HepG2 (cell line): ENCODE measurements around the gene TRAPPC1. TPM values are rescaled to one million over a fixed set of nuclear protein-coding genes. Genes with fewer than 3 reads are reported as not detected.

Source experiments
- ATAC-seq: fragments of 200-7000 bp; cut with Tn5 transposase; 3 replicates; pipeline ENCODE4 v1.9.1; 2020; ENCODE audit warnings: mild to moderate bottlenecking, moderate library complexity
- BruUV-seq: library from RNA; stranded (reverse); fragments of 400-500 nt; replicated peaks from 2 replicates; lab custom pipeline; 2021; lab: Mats Ljungman, UMichigan
- CTCF ChIA-PET: fragments of 300-600 bp; formaldehyde crosslinking; extraction: SDS; loops from one replicate; lab custom pipeline; 2021; ENCODE audit warnings: low total read pairs, inconsistent platforms, low intra/inter-chr PET ratio; lab: Yijun Ruan, JAX
- POLR2A ChIA-PET: fragments of 350-600 bp; sonication (Branson Sonifier 250); formaldehyde crosslinking; loops from one replicate; lab custom pipeline; 2020; ENCODE audit warnings: antibody characterized with exemption, inconsistent platforms; lab: Yijun Ruan, JAX
- DNase-seq: peaks from one replicate; pipeline ENCODE4 v3.0.0-alpha.2; 2015; ENCODE audit warnings: low spot score
- FAIRE-seq: peaks from 3 replicates; lab custom pipeline; 2011; peaks lifted over from hg19 to GRCh38; lab: Jason Lieb, UNC
- H2AFZ ChIP-seq: one replicate; pipeline ENCODE4 v1.6.1; 2011; ENCODE audit warnings: low read length, inconsistent platforms
- H3K27ac ChIP-seq: fragments of 300-600 bp; 3 replicates; pipeline ENCODE4 v1.8.0; 2011; ENCODE audit warnings: mixed run types, mild to moderate bottlenecking, mixed read lengths, low read length, inconsistent platforms; ENCODE audit not compliant: insufficient read depth; ENCODE audit errors: extremely low read length
- H3K27me3 ChIP-seq, 2 experiments: fragments of 200-600 bp in 1 of 2; 2 replicates in 1 of 2; 3 replicates in 1 of 2; pipeline versions ENCODE4 v1.6.0 to v1.8.0; 2011; ENCODE audit warnings: low read length in 2 of 2, mild to moderate bottlenecking in 2 of 2, moderate library complexity in 2 of 2, inconsistent platforms in 1 of 2; ENCODE audit not compliant: insufficient read depth in 2 of 2, control insufficient read depth in 1 of 2
- H3K36me3 ChIP-seq, 2 experiments: fragments of 200-600 bp in 1 of 2; replicated peaks in 1 of 2; 2 replicates in 1 of 2; 3 replicates in 1 of 2; pipeline versions ENCODE4 v1.5.1 to v1.8.0; 2011; ENCODE audit warnings: low read length in 2 of 2, inconsistent platforms in 1 of 2; ENCODE audit not compliant: insufficient read depth in 2 of 2, control insufficient read depth in 1 of 2
- H3K4me1 ChIP-seq: 2 replicates; pipeline ENCODE4 v1.5.1; 2012; ENCODE audit warnings: low read length, inconsistent platforms; ENCODE audit not compliant: insufficient read depth
- H3K4me2 ChIP-seq: 2 replicates; pipeline ENCODE4 v1.6.0; 2011; ENCODE audit warnings: low read depth, low read length, inconsistent platforms
- H3K4me3 ChIP-seq, 3 experiments: fragments of 200-600 bp in 1 of 3; sonication (generic), shearing (Covaris generic) in 1 of 3; replicated peaks in 1 of 3; 2 replicates each; pipeline ENCODE4 v1.5.1; 2011 to 2016; ENCODE audit warnings: low read length in 3 of 3, inconsistent platforms in 2 of 3, low read depth in 2 of 3, mild to moderate bottlenecking in 2 of 3, control low read depth in 1 of 3, mixed read lengths in 1 of 3; ENCODE audit not compliant: insufficient read depth in 1 of 3
- H3K79me2 ChIP-seq: one replicate; pipeline ENCODE4 v1.6.1; 2011; ENCODE audit warnings: low read length, inconsistent platforms; ENCODE audit not compliant: insufficient read depth
- H3K9ac ChIP-seq: 2 replicates; pipeline ENCODE4 v1.6.0; 2011; ENCODE audit warnings: mild to moderate bottlenecking, low read depth, low read length, inconsistent platforms; ENCODE audit not compliant: insufficient read depth
- H3K9me3 ChIP-seq: 2 replicates; pipeline ENCODE4 v1.5.1; 2012; ENCODE audit warnings: mild to moderate bottlenecking, low read length
- H4K20me1 ChIP-seq: 2 replicates; pipeline ENCODE4 v1.6.0; 2011; ENCODE audit warnings: inconsistent platforms, mild to moderate bottlenecking, low read length, moderate library complexity; ENCODE audit not compliant: insufficient read depth
- HNRNPK ChIP-seq: fragments of 200-400 bp; formaldehyde crosslinking; IDR thresholded peaks from 2 replicates; pipeline ENCODE4 v1.6.1; 2018; ENCODE audit warnings: low read length, low read depth, moderate library complexity, mild to moderate bottlenecking; ENCODE audit not compliant: poor library complexity, severe bottlenecking
- MAZ ChIP-seq, 2 experiments: sonication (generic) in 1 of 2; formaldehyde crosslinking in 1 of 2; IDR thresholded peaks; 2 replicates each; pipeline versions ENCODE4 v1.5.0 to v1.6.1; 2012 to 2020; ENCODE audit warnings: low read depth in 2 of 2, mild to moderate bottlenecking in 2 of 2, borderline replicate concordance in 1 of 2, improper control_type of control experiment in 1 of 2, low read length in 1 of 2, missing genetic modification reagents in 1 of 2, moderate library complexity in 1 of 2
- SOX13 ChIP-seq, 3 experiments: fragments of 450-650 bp in 1 of 3; sonication (generic) in 1 of 3; formaldehyde crosslinking in 1 of 3; IDR thresholded peaks in 2 of 3; conservative IDR thresholded peaks in 1 of 3; 2 replicates each; pipeline versions ENCODE4 v1.5.0 to v1.6.1; 2016 to 2020; ENCODE audit warnings: antibody characterized with exemption in 1 of 3, mild to moderate bottlenecking in 1 of 3, missing compliant biosample characterization in 1 of 3, missing genetic modification reagents in 1 of 3, moderate library complexity in 1 of 3
- TEAD2 ChIP-seq: sonication (generic); formaldehyde crosslinking; IDR thresholded peaks from 2 replicates; pipeline ENCODE4 v1.9.0; 2021; ENCODE audit warnings: missing genetic modification reagents
- ZBTB42 ChIP-seq: sonication (generic); formaldehyde crosslinking; IDR thresholded peaks from 2 replicates; pipeline ENCODE4 v1.5.0; 2020; ENCODE audit warnings: mild to moderate bottlenecking, missing genetic modification reagents
- ZFP36L2 ChIP-seq: sonication (generic); formaldehyde crosslinking; IDR thresholded peaks from 2 replicates; pipeline ENCODE4 v1.4.0; 2020; ENCODE audit warnings: missing genetic modification reagents
- ZNF563 ChIP-seq: sonication (generic); formaldehyde crosslinking; IDR thresholded peaks from 2 replicates; pipeline ENCODE4 v1.8.0; 2022; ENCODE audit warnings: mild to moderate bottlenecking, moderate library complexity, missing genetic modification reagents
- ZSCAN25 ChIP-seq: sonication (generic); formaldehyde crosslinking; IDR thresholded peaks from 2 replicates; pipeline ENCODE4 v1.8.0; 2022; ENCODE audit warnings: mild to moderate bottlenecking, missing genetic modification reagents
- WGBS: methylation state at CpG from one replicate; pipeline ENCODE4 v1.1.6; 2017; ENCODE audit warnings: low lambda C conversion rate; 5-methylcytosine and 5-hydroxymethylcytosine counted together
- in situ Hi-C: cut with HindIII; loops from 2 replicates; pipeline ENCODE4 v1.10.0; 2017; ENCODE audit warnings: low pct_unique_long_range_greater_than_20kb; ENCODE audit not compliant: extremely low pct_ligation_motif_present
- intact Hi-C: fragments of 100-400 bp; cut with micrococcal nuclease; formaldehyde crosslinking; loops from one replicate; pipeline ENCODE4 v1.10.0; 2022; ENCODE audit not compliant: unreplicated experiment
- polyA plus RNA-seq, 8 experiments: library from polyadenylated mRNA; depleted of rRNA in 3 of 8; stranded (reverse) in 7 of 8; unstranded in 1 of 8; fragments of >200 nt; fragmentation: Illumina TruSeq in 4 of 8; extraction: Trizol in 4 of 8; gene quantifications; 2 replicates each; pipeline versions ENCODE4 v1.2.1 to v1.2.3, GENCODE V29; 2011 to 2016; ENCODE audit warnings: low read depth in 4 of 8, missing spikeins in 1 of 8, mixed read lengths in 1 of 8; ENCODE audit not compliant: insufficient read depth in 1 of 8
- total RNA-seq, 5 experiments: library from RNA; depleted of rRNA; stranded (reverse); fragments of >200 nt; fragmentation: Illumina TruSeq; extraction: Trizol; gene quantifications; 2 replicates each; pipeline ENCODE4 v1.2.3, GENCODE V29; 2016; ENCODE audit warnings: low read depth in 1 of 5
- TF ChIP-seq, protein P1 (sequence below): IDR thresholded peaks from 2 replicates; pipeline ENCODE4 v1.6.1; 2018; ENCODE audit warnings: missing genetic modification reagents, mild to moderate bottlenecking, missing compliant biosample characterization
- TF ChIP-seq, protein P2 (sequence below): sonication (generic); formaldehyde crosslinking; IDR thresholded peaks from 2 replicates; pipeline ENCODE4 v1.5.1; 2020; ENCODE audit warnings: mild to moderate bottlenecking, missing genetic modification reagents, moderate library complexity

The TRAPPC1 gene
- total and polyA plus RNA-seq, 2 of the 13 experiments (the other 11 are each of a cell fraction or from before 2014, with no cell fraction given) = 28.1 to 44.9 TPM

DNA sequence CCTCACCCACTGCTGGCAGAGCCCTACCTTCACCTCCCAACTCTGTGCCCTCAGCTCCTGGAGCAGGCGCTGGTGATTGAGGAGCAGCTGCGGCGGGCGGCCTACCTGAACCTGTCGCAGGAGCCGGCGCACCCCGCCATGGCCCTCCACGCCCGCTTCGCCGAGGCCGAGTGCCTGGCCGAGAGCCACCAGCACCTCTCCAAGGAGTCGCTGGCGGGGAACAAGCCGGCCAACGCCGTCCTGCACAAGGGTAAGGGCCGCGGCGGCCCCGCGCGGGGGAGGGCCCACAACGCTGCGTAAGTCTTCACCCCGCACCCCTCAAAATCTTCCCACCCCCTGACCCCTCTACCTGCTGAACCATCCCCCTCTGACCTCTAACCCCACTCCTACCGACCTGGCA is 22.7 kb downstream of the TRAPPC1 start:
- intact Hi-C loops = no loop called here
- Histone ChIP-seq H3K27ac (no peak overlapping the region), H3K36me3 (no peaks in the 10 kb centered on the region; a peak in 1 of 5 replicates), H4K20me1 (no peaks in the 10 kb centered on the region), H3K9me3 (no peaks in the 10 kb centered on the region), H3K27me3 (no peaks in the 10 kb centered on the region), H3K9ac (no peak overlapping the region), H3K4me2 (no peak overlapping the region), H3K4me1 (no peaks in the 10 kb centered on the region), H2AFZ (no peak overlapping the region), H3K79me2 (no peaks in the 10 kb centered on the region), H3K4me3 (no peak overlapping the region)
- ChIA-PET CTCF (no interaction called here), POLR2A (no interaction called here)
- no TSS peak for BruUV-seq
- in situ Hi-C loops = no loop called here
- no peak for TF ChIP-seq ZBTB42
- TF ChIP-seq HNRNPK = peak; percentile 57
- FAIRE-seq (no peak), ATAC-seq (no peak), DNase-seq (no peak)
- WGBS = 93% methylated on average over 21 of the region's 29 CpGs

DNA sequence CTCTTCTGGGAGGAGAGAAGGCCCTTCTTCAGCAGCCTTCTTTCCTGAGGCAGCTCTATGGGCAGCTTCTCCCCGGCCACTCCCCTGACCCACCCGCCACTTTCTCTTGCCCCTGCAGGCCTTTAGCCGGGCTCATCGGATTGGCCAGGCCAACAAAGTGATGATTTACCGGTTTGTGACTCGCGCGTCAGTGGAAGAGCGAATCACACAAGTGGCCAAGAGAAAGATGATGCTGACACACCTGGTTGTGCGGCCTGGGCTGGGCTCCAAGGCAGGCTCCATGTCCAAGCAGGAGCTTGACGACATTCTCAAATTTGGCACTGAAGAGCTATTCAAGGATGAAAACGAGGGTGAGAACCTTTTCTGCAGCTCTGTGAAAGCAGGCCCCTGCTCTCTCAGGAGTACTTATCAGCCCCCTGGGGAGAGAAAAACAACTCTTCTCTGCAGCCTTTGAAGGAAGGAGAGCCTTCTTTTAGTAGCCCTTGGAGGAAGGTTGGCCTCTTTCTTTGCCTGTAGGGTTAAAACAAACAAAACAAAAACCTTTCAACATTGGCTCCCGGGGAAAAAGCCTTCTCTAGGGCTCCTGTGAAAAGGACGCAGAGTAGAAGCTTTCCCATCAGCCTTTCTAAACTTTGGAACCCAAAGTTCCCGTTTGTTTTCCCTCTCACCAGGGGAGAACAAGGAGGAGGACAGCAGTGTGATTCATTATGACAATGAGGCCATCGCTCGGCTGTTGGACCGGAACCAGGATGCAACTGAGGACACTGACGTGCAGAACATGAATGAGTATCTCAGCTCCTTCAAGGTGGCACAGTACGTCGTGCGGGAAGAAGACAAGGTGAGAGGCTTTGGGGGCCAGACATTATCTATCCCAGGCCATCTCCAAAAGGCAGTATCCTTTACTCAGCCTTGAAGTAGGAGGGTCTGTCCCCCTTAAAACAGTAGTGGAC is 28.3 kb downstream of the TRAPPC1 start:
- no peaks in the 10 kb centered on the region for H3K4me1 ChIP-seq
- intact Hi-C loops = no loop called here
- H3K36me3 ChIP-seq = no peaks in the 10 kb centered on the region; a peak in 2 of 5 replicates
- no peak for FAIRE-seq
- H2AFZ ChIP-seq = no peak overlapping the region
- H3K27me3 ChIP-seq = no peaks in the 10 kb centered on the region
- H3K4me2 ChIP-seq = no peak overlapping the region
- 86% methylated on average over 17 of the region's 22 CpGs for WGBS
- DNase-seq = no peak
- in situ Hi-C loops = no loop called here
- no peak overlapping the region for H3K4me3 ChIP-seq
- CTCF ChIA-PET = no interaction called here
- no peaks in the 10 kb centered on the region for H3K79me2 ChIP-seq
- H3K9me3 ChIP-seq = no peaks in the 10 kb centered on the region
- POLR2A ChIA-PET = interaction anchor here (1.1 kb wide), 1 partner anchor 28 kb away, joined by 3 read pairs; the partner anchor contains the start of gene TRAPPC1
- H3K9ac ChIP-seq = no peak overlapping the region
- no TSS peak for BruUV-seq
- no peak for ATAC-seq
- H4K20me1 ChIP-seq = no peaks in the 10 kb centered on the region
- TF ChIP-seq ZFP36L2 (CRISPR knock-in tag) (no peak), TEAD2 (CRISPR knock-in tag) (no peak), ZSCAN25 (no peak), ZNF563 (CRISPR knock-in tag) (no peak), SOX13 (IDR thresholded peaks at IDR 0.05) (no peak), SOX13 (CRISPR knock-in tag; conservative IDR thresholded peaks at IDR 0.05 in 1 of 2, IDR thresholded peaks at IDR 0.05 in 1 of 2) (no peak), MAZ (IDR thresholded peaks at IDR 0.05; ENCODE audit: borderline replicate concordance, low read depth, low read length) (no peak), MAZ (CRISPR knock-in tag; IDR thresholded peaks at IDR 0.05; ENCODE audit: low read depth) (no peak)
- TF ChIP-seq, protein P1, sequence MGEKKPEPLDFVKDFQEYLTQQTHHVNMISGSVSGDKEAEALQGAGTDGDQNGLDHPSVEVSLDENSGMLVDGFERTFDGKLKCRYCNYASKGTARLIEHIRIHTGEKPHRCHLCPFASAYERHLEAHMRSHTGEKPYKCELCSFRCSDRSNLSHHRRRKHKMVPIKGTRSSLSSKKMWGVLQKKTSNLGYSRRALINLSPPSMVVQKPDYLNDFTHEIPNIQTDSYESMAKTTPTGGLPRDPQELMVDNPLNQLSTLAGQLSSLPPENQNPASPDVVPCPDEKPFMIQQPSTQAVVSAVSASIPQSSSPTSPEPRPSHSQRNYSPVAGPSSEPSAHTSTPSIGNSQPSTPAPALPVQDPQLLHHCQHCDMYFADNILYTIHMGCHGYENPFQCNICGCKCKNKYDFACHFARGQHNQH (CRISPR knock-in tag) = no peak
- TF ChIP-seq, protein P2, sequence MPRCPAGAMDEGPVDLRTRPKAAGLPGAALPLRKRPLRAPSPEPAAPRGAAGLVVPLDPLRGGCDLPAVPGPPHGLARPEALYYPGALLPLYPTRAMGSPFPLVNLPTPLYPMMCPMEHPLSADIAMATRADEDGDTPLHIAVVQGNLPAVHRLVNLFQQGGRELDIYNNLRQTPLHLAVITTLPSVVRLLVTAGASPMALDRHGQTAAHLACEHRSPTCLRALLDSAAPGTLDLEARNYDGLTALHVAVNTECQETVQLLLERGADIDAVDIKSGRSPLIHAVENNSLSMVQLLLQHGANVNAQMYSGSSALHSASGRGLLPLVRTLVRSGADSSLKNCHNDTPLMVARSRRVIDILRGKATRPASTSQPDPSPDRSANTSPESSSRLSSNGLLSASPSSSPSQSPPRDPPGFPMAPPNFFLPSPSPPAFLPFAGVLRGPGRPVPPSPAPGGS = no peak
- no peak overlapping the region for H3K27ac ChIP-seq
